Activated naive CD4-positive, alpha-beta T cell treated with anti-CD3 and anti-CD28 coated beads for 36 hours (primary cell): ENCODE results near the gene STX18. TPM values are rescaled to one million over a fixed set of nuclear protein-coding genes. Genes with fewer than 3 reads are reported as not detected.
A peak's percentile ranks its signal among the peaks of the same experiment; 100 is the strongest.
"Not testable (repeated sequence)": the region's sequence is repeated elsewhere in the genome, so short reads cannot be mapped to it uniquely, and the experiment has no call there.

Source experiments
- CTCF ChIA-PET: fragments of 350-600 bp; sonication (Branson Sonifier 250); formaldehyde crosslinking; loops from one replicate; lab custom pipeline; 2021; ENCODE audit warnings: antibody characterized with exemption; lab: Charles Lee
- DNase-seq: peaks from one replicate; pipeline ENCODE4 v3.0.0-alpha.2; 2020
- H3K27ac Mint-ChIP-seq: one replicate; pipeline ENCODE4 v1.8.0; 2021; ENCODE audit warnings: mild to moderate bottlenecking, mixed read lengths
- H3K27me3 Mint-ChIP-seq: one replicate; pipeline ENCODE4 v1.8.0; 2021; ENCODE audit warnings: low read depth, mixed read lengths
- H3K36me3 Mint-ChIP-seq: one replicate; pipeline ENCODE4 v1.8.0; 2021; ENCODE audit warnings: low read depth, mixed read lengths
- H3K4me1 Mint-ChIP-seq: one replicate; pipeline ENCODE4 v1.8.0; 2021; ENCODE audit warnings: low read depth, mixed read lengths
- H3K4me3 Mint-ChIP-seq: one replicate; pipeline ENCODE4 v1.8.0; 2021; ENCODE audit warnings: mild to moderate bottlenecking, moderate library complexity, mixed read lengths
- H3K9me3 Mint-ChIP-seq: one replicate; pipeline ENCODE4 v1.8.0; 2021; ENCODE audit warnings: mixed read lengths
- intact Hi-C: fragments of 100-400 bp; cut with micrococcal nuclease; formaldehyde crosslinking; loops from one replicate; pipeline ENCODE4 v1.15.1; 2023
- total RNA-seq, 2 experiments: library from RNA; stranded (reverse); gene quantifications; one replicate each; pipeline ENCODE4 v1.2.3, GENCODE V29; 2021

The STX18 gene
- total RNA-seq, 2 experiments from 2014 or later: 18.3 to 19.0 TPM

GRCh38 chr4:4524364-4524763 is 17.5 kb downstream of the STX18 start:
- intact Hi-C loops: loop anchor here (1.0 kb wide), 1 partner anchor 17 kb away; no protein-coding TSS in a partner anchor
- H3K9me3 Mint-ChIP-seq: no peaks in the 10 kb centered on the region
- CTCF ChIA-PET: interaction anchor here (0.7 to 1.2 kb wide), 3 partner anchors 12 to 18 kb away, joined by 3 to 7 read pairs (median 4); partner anchors contain the start of gene STX18
- no peak overlapping the region for H3K27ac Mint-ChIP-seq
- no peak overlapping the region for H3K4me3 Mint-ChIP-seq
- H3K36me3 Mint-ChIP-seq: peaks cover 12% of the 10 kb centered on the region
- peaks cover 39% of the 10 kb centered on the region for H3K4me1 Mint-ChIP-seq
- no peaks in the 10 kb centered on the region for H3K27me3 Mint-ChIP-seq
- DNase-seq: peak; percentile 23

DNA sequence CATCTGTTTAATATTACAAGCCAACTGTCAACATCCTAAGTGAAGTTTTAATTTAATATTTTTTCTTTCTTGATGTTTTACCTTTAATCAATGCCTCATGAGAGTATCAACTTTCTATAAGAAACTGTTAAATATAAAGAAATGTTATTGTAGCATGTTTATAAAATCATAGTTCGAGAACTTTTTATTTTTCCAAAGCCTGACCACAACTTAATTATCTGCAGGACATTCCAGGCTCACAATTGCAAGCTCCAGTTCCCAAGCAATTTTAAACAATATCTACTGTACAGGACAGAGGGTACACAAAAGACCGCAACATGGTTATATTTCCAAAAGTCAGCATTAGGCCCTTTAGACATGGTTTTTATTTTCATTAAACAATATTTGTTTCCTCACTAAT is 20.1 kb downstream of the STX18 start:
- Mint-ChIP-seq H3K4me3 (no peak overlapping the region), H3K36me3 (peaks cover 10% of the 10 kb centered on the region), H3K4me1 (peaks cover 47% of the 10 kb centered on the region), H3K27ac (no peak overlapping the region), H3K27me3 (no peaks in the 10 kb centered on the region), H3K9me3 (no peaks in the 10 kb centered on the region)
- CTCF ChIA-PET: no interaction called here
- no peak for DNase-seq
- intact Hi-C loops: no loop called here

DNA sequence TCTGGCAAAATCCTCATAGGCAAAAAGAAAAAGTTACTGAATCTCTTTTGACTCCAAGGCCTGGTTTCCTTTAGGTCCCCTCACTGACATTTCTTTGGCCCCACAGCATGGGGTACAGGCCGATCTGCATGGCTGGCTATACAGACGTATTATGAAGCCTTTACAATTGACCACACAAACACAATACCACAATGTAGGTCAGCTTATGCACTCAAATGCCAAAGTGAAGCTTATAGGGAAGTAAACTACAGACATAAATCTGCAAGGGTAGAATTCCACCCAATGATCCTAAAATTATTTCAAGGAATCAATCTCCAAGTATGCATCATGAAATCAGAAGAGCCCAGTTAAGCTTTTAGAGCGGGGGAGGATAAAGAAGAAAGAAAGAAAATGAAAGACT is 20.7 kb downstream of the STX18 start:
- H3K27ac Mint-ChIP-seq: no peak overlapping the region
- no peak for DNase-seq
- no peak overlapping the region for H3K4me3 Mint-ChIP-seq
- intact Hi-C loops: no loop called here
- H3K27me3 Mint-ChIP-seq: no peaks in the 10 kb centered on the region
- peaks cover 45% of the 10 kb centered on the region for H3K4me1 Mint-ChIP-seq
- H3K9me3 Mint-ChIP-seq: no peaks in the 10 kb centered on the region
- H3K36me3 Mint-ChIP-seq: peaks cover 9% of the 10 kb centered on the region
- CTCF ChIA-PET: interaction anchor here (0.6 kb wide), 1 partner anchor 400 kb away, joined by 3 read pairs; no protein-coding TSS in a partner anchor

GRCh38 chr4:4519297-4519894 is 22.5 kb downstream of the STX18 start:
- Mint-ChIP-seq H3K9me3 (no peaks in the 10 kb centered on the region), H3K4me1 (peaks cover 38% of the 10 kb centered on the region), H3K4me3 (no peak overlapping the region), H3K27ac (no peak overlapping the region), H3K27me3 (no peaks in the 10 kb centered on the region), H3K36me3 (peaks cover 2% of the 10 kb centered on the region)
- CTCF ChIA-PET: interaction anchor here (0.9 to 1.7 kb wide), 6 partner anchors 8 to 113 kb away, joined by 3 to 10 read pairs (median 3); no protein-coding TSS in a partner anchor
- no peak for DNase-seq
- intact Hi-C loops: no loop called here

DNA sequence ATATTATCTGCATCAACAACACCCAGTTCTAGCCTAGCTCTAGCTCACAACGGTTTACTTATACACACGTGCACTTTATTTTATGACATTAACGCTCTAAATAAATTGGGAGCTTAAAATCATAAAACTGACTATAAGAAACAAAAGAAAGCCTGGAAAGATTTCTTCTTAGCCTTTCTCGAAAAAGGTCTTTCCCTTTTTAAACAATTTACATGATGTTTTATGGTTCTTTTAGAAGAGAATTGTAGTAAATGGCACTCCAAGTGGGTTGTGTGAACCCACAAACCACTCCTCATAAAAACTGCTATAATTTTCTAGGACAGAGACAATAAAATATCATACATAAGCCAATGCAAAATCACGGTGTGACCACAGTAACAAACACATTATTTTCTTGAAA is 23.1 kb downstream of the STX18 start:
- peaks cover 2% of the 10 kb centered on the region for H3K36me3 Mint-ChIP-seq
- no peak overlapping the region for H3K4me3 Mint-ChIP-seq
- H3K27me3 Mint-ChIP-seq: no peaks in the 10 kb centered on the region
- CTCF ChIA-PET: interaction anchor here (1.3 to 1.7 kb wide), 4 partner anchors 11 to 20 kb away, joined by 3 to 10 read pairs (median 3); no protein-coding TSS in a partner anchor
- DNase-seq: no peak
- intact Hi-C loops: no loop called here
- H3K9me3 Mint-ChIP-seq: no peaks in the 10 kb centered on the region
- no peak overlapping the region for H3K27ac Mint-ChIP-seq
- H3K4me1 Mint-ChIP-seq: peaks cover 32% of the 10 kb centered on the region

DNA sequence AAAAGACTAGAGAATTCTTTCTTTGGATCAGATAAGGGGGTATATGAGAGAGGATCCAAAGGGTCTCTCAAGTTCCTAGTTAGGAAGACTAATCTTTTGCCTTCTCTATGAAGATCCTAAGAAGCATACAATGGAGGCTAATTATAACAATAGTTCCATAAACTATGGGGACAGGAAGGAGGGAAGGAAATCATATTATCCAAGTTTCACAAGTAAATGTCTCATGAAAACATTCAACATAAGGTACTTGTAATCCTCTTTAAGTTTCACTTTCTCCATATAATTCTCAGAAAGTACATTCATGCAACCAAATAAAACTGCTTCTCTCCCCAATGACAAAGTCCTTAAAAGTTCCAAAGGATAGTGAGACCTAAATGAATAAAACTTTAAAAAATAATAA is 27.1 kb downstream of the STX18 start:
- CTCF ChIA-PET: no interaction called here
- DNase-seq: no peak
- Mint-ChIP-seq H3K4me1 (peaks cover 20% of the 10 kb centered on the region), H3K27me3 (no peaks in the 10 kb centered on the region), H3K4me3 (no peak overlapping the region), H3K36me3 (peaks cover 6% of the 10 kb centered on the region), H3K27ac (no peak overlapping the region), H3K9me3 (no peaks in the 10 kb centered on the region)
- intact Hi-C loops: no loop called here

DNA sequence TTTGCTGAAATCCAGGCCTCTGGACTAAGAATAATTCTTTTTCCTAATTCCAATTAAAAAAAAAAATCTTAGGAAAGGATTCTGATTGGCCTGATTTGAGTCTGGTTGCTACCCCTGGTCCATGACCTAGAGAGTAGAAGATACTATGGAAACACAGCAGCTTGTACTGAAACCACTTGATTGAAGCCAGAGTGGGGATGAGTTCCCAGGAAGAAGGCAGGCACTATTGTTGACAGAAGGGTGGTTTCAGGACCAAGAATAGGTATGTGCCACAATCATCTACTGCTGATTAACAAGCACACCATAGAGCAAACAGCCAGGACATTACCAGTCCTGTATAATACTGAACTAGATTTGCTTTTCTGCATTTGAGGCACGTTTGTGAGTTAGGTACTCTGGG is 29.6 kb downstream of the STX18 start:
- Mint-ChIP-seq H3K4me3 (no peak overlapping the region), H3K36me3 (peaks cover 13% of the 10 kb centered on the region), H3K27me3 (no peaks in the 10 kb centered on the region), H3K4me1 (peaks cover 12% of the 10 kb centered on the region), H3K27ac (no peak overlapping the region), H3K9me3 (no peaks in the 10 kb centered on the region)
- no peak for DNase-seq
- intact Hi-C loops: no loop called here
- CTCF ChIA-PET: interaction anchor here (0.6 kb wide), 1 partner anchor 13 kb away, joined by 4 read pairs; no protein-coding TSS in a partner anchor

- peaks cover 13% of the 10 kb centered on the region for H3K36me3 Mint-ChIP-seq
- H3K4me3 Mint-ChIP-seq, intact Hi-C loops, DNase-seq, H3K4me1 Mint-ChIP-seq, H3K27ac Mint-ChIP-seq, H3K27me3 Mint-ChIP-seq, H3K9me3 Mint-ChIP-seq: not testable (repeated sequence)
- CTCF ChIA-PET: interaction anchor here (0.9 to 1.1 kb wide), 2 partner anchors 9 to 12 kb away, joined by 3 to 4 read pairs; no protein-coding TSS in a partner anchor
Observed at GRCh38 chr4:4510641-4511040, 31.2 kb downstream of the STX18 start.

GRCh38 chr4:4509521-4509920 is 32.3 kb downstream of the STX18 start:
- CTCF ChIA-PET: no interaction called here
- Mint-ChIP-seq H3K27me3 (no peaks in the 10 kb centered on the region), H3K36me3 (peaks cover 13% of the 10 kb centered on the region), H3K27ac (no peak overlapping the region), H3K4me3 (no peak overlapping the region), H3K9me3 (no peaks in the 10 kb centered on the region), H3K4me1 (peaks cover 6% of the 10 kb centered on the region)
- DNase-seq: no peak
- intact Hi-C loops: no loop called here

DNA sequence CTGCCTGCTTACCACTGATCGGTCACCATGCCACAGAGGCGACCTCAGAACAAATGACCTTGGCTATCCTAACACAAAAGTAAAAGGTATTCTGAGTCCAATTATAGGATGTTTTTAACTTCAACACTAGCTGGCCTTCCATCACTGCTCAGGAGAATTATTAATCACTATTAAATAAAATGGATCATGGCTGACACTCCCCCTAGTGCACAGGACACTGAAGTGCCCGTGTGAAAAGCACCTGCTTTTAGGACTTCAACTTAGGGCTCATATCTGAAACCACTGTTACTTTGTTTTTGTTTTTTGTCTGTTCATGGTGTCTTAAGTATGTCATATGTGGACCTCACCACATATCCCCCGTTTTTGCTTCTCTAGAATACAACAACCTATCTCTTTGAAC is 33.9 kb downstream of the STX18 start:
- intact Hi-C loops: no loop called here
- peaks cover 13% of the 10 kb centered on the region for H3K36me3 Mint-ChIP-seq
- DNase-seq: no peak
- no peaks in the 10 kb centered on the region for H3K27me3 Mint-ChIP-seq
- H3K9me3 Mint-ChIP-seq: no peaks in the 10 kb centered on the region
- H3K4me1 Mint-ChIP-seq: peaks cover 3% of the 10 kb centered on the region
- no peak overlapping the region for H3K4me3 Mint-ChIP-seq
- CTCF ChIA-PET: interaction anchor here (0.7 to 1.7 kb wide), 3 partner anchors 9 to 56 kb away, joined by 3 to 7 read pairs (median 5); no protein-coding TSS in a partner anchor
- H3K27ac Mint-ChIP-seq: no peak overlapping the region

DNA sequence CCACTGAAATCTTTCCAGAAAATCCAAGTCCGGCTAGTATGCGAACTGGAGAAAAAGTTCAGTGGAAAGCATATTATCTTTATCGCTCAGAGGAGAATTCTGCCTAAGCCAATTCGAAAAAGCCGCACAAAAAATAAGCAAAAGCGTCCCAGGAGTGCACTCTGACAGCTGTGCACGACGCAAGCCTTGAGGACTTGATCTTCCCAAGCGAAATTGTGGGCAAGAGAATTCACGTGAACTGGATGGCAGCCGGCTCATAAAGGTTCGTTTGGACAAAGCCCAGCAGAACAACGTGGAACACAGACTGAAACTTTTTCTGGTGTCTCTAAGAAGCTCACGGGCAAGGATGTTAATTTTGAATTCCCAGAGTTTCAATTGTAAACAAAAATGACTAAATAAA is 34.4 kb downstream of the STX18 start:
- no peak for DNase-seq

GRCh38 chr4:4506961-4507360 is 34.9 kb downstream of the STX18 start:
- H3K4me3 Mint-ChIP-seq: no peak overlapping the region
- peaks cover 9% of the 10 kb centered on the region for H3K4me1 Mint-ChIP-seq
- intact Hi-C loops: no loop called here
- peaks cover 13% of the 10 kb centered on the region for H3K36me3 Mint-ChIP-seq
- no peaks in the 10 kb centered on the region for H3K27me3 Mint-ChIP-seq
- H3K9me3 Mint-ChIP-seq: no peaks in the 10 kb centered on the region
- no peak overlapping the region for H3K27ac Mint-ChIP-seq
- no peak for DNase-seq
- CTCF ChIA-PET: interaction anchor here (0.6 to 1.7 kb wide), 5 partner anchors 10 to 55 kb away, joined by 3 to 7 read pairs (median 5); no protein-coding TSS in a partner anchor

More for the DNA sequence above, 34.4 kb downstream of the STX18 start:
- H3K9me3 Mint-ChIP-seq: no peaks in the 10 kb centered on the region
- no peaks in the 10 kb centered on the region for H3K27me3 Mint-ChIP-seq
- no peak overlapping the region for H3K4me3 Mint-ChIP-seq
- H3K27ac Mint-ChIP-seq: no peak overlapping the region
- CTCF ChIA-PET: interaction anchor here (0.6 to 1.7 kb wide), 5 partner anchors 9 to 55 kb away, joined by 3 to 7 read pairs (median 5); no protein-coding TSS in a partner anchor
- H3K36me3 Mint-ChIP-seq: peaks cover 13% of the 10 kb centered on the region
- intact Hi-C loops: no loop called here
- peaks cover 8% of the 10 kb centered on the region for H3K4me1 Mint-ChIP-seq

DNA sequence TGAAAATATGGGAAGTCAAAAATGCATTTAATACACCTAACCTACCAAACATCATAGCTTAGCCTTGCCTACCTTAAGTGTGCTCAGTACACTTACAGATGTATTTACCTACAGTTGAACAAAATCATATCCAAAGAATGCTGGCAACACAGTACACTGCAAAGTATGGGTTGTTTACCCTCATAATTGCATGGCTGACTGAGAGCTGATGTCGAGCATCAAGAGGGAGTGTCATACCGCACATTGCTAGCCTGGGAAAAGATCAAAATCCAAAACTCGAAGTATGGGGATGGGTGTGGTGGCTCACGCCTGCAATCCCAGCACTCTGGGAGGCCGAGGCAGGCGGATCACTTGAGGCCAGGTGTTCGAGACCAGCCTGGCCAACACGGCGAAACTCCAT is 36.6 kb downstream of the STX18 start:
- H3K27me3 Mint-ChIP-seq, intact Hi-C loops, H3K4me1 Mint-ChIP-seq, H3K4me3 Mint-ChIP-seq, DNase-seq, H3K9me3 Mint-ChIP-seq, H3K27ac Mint-ChIP-seq: not testable (repeated sequence)
- CTCF ChIA-PET: interaction anchor here (0.9 to 1.0 kb wide), 2 partner anchors 9 to 16 kb away, joined by 3 read pairs; no protein-coding TSS in a partner anchor
- peaks cover 11% of the 10 kb centered on the region for H3K36me3 Mint-ChIP-seq
